H1 (cell line): Measurements from ENCODE around the gene RALGAPA1. TPM values are rescaled to one million over a fixed set of nuclear protein-coding genes. Genes with fewer than 3 reads are reported as not detected.

ENCODE experiments used
- CBX5 ChIP-seq: fragments of 300-800, 300-1000 bp; sonication (generic); IDR thresholded peaks from 2 replicates; pipeline ENCODE4 v1.7.1; 2016; ENCODE audit warnings: antibody characterized with exemption, low read length, low read depth
- EGR1 ChIP-seq: IDR thresholded peaks from 2 replicates; pipeline ENCODE4 v1.6.1; 2011; ENCODE audit warnings: low read depth, low read length, borderline replicate concordance
- HDAC2 ChIP-seq, 2 experiments: fragments of 300-600 bp in 1 of 2; sonication (generic) in 1 of 2; IDR thresholded peaks; 2 replicates each; pipeline ENCODE4 v1.6.1; 2011 to 2012; ENCODE audit warnings: low read depth in 2 of 2, low read length in 2 of 2, mild to moderate bottlenecking in 2 of 2, moderate library complexity in 2 of 2, borderline replicate concordance in 1 of 2, inconsistent platforms in 1 of 2
- KDM1A ChIP-seq: fragments of 200-600, 300-600 bp; sonication (generic); IDR thresholded peaks from 2 replicates; pipeline ENCODE4 v1.7.1; 2016; ENCODE audit warnings: mild to moderate bottlenecking, low read length, borderline replicate concordance
- NRF1 ChIP-seq: IDR thresholded peaks from 2 replicates; pipeline ENCODE4 v1.6.1; 2011; ENCODE audit warnings: mild to moderate bottlenecking, low read depth, low read length, improper control_type of control experiment
- TEAD4 ChIP-seq: IDR thresholded peaks from 2 replicates; pipeline ENCODE4 v1.6.1; 2012; ENCODE audit warnings: low read depth, low read length, inconsistent platforms, mixed read lengths
- polyA plus RNA-seq, 7 experiments: library from polyadenylated mRNA; depleted of rRNA in 3 of 7; stranded (reverse) in 5 of 7; unstranded in 2 of 7; fragments of >200 nt in 5 of 7; fragments of 200-250 nt in 2 of 7; gene quantifications; 1 replicate in 5 of 7; 2 replicates in 1 of 7; 4 replicates in 1 of 7; pipeline versions ENCODE4 v1.2.1 to v1.2.3, GENCODE V29; 2011 to 2013; ENCODE audit warnings: missing spikeins in 2 of 7, mixed read lengths in 2 of 7
- total RNA-seq: library from RNA; stranded (reverse); fragmentation: NEBNext Ultra II Directional; extraction: Animal tissue kit (Norgen Biotek cat#: 25700); gene quantifications from 2 replicates; pipeline ENCODE4 v1.2.1, GENCODE V29; 2021

Gene RALGAPA1
- total and polyA plus RNA-seq, 2 of the 8 experiments (the other 6 are each of a cell fraction or from before 2014, with no cell fraction given): 4.2 to 26.7 TPM

DNA sequence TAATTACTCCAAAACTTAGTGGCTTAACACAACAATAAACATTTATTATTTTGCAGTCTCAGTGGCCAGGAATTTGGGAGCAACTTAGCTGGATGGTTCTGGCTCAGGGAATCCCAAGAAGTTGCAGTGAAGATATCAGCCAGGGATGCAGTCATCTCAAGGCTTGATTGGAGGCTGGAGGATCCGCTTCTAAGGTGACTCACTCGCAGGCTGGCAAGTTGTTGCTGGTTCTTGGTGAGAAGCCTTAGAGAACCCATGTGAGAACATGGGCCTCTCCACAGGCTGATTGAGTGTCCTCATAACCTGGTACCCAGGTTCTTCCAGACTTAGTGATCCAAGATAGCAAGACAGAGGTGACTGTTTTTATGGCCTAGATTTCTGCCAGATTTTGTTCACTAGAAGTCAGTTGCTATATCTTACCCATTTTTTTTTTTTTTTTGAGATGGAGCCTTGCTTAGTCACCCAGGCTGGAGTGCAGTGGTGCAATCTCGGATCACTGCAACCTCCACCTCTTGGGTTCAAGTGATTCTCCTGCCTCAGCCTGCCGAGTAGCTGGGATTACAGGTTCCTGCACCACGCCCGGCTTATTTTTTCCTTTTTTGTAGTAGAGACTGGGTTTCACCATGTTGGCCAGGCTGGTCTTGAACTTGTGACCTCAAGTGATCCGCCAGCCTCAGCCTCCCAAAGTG lies 49.6 kb upstream of the RALGAPA1 start (continued):
- TF ChIP-seq CBX5 (no peak), EGR1 (no peak), TEAD4 (no peak), HDAC2 (IDR thresholded peaks at IDR 0.05; ENCODE audit: borderline replicate concordance in 1 of 2, low read depth in 2 of 2, low read length in 2 of 2) (no peak), NRF1 (no peak), KDM1A (no peak)
